Measurements from ENCODE around the gene NUAK2. TPM values are rescaled to one million over a fixed set of nuclear protein-coding genes. Genes with fewer than 3 reads are reported as not detected.

The NUAK2 gene
- total and polyA plus RNA-seq, 2 donors (not counting 3 experiments of a cell fraction or from before 2014, with no cell fraction given), result 1.8 to 2.5 TPM

- no peaks in the 10 kb centered on the region for H3K27me3 ChIP-seq (ENCODE audit: control insufficient read depth in 2 of 2, insufficient read depth in 2 of 2, low read length in 2 of 2)
- H3K4me2 ChIP-seq (ENCODE audit: insufficient read depth, low read length), result no peak overlapping the region
- no peak overlapping the region for H3K4me3 ChIP-seq (replicated peaks in 1 of 3; ENCODE audit: insufficient read depth in 1 of 3, low read depth in 1 of 3, low read length in 3 of 3)
- no TSS peak for BruUV-seq (replicated peaks)
- peaks cover 3% of the 10 kb centered on the region for H3K4me1 ChIP-seq (ENCODE audit: control insufficient read depth, extremely low read depth, insufficient read depth, low read length)
- TF ChIP-seq POLR2A (IDR thresholded peaks at IDR 0.05; ENCODE audit: low read depth, low read length), result no peak
- TF ChIP-seq CTCF (IDR thresholded peaks at IDR 0.05; ENCODE audit: extremely low read depth in 1 of 2, insufficient read depth in 1 of 2, low read depth in 1 of 2, low read length in 2 of 2), result no peak
- no peak for TF ChIP-seq GATA2 (IDR thresholded peaks at IDR 0.05; ENCODE audit: insufficient read depth, insufficient read length, low read depth, low read length)
- no peak for TF ChIP-seq MYC (IDR thresholded peaks at IDR 0.05; ENCODE audit: low read depth, low read length)
- TF ChIP-seq EZH2 (IDR thresholded peaks at IDR 0.05; ENCODE audit: borderline replicate concordance, low read depth, low read length, severe bottlenecking), result no peak
- TF ChIP-seq MAX (IDR thresholded peaks at IDR 0.05; ENCODE audit: insufficient read depth, insufficient read length), result no peak
- TF ChIP-seq JUN (IDR thresholded peaks at IDR 0.05; ENCODE audit: borderline replicate concordance, insufficient read depth, insufficient read length, low read depth), result no peak
- no peak for TF ChIP-seq FOS (IDR thresholded peaks at IDR 0.05; ENCODE audit: borderline replicate concordance, insufficient read depth, low read length)
- TF ChIP-seq POLR2AphosphoS5 (IDR thresholded peaks at IDR 0.05; ENCODE audit: insufficient read depth, low read depth, low read length), result no peak
- no peaks in the 10 kb centered on the region for H3K79me2 ChIP-seq (ENCODE audit: control insufficient read depth, insufficient read depth, low read length)
- H3K36me3 ChIP-seq (ENCODE audit: control insufficient read depth in 2 of 2, extremely low read depth in 1 of 2, insufficient read depth in 2 of 2, low read length in 2 of 2), result no peaks in the 10 kb centered on the region
- H2AFZ ChIP-seq (ENCODE audit: low read depth, low read length), result no peak overlapping the region
- CTCF ChIA-PET, result interaction anchor here (1.3 to 17.5 kb wide), 2 partner anchors 51 to 215 kb away, joined by 3 to 1536 read pairs; partner anchors contain the start of gene NUAK2
- H4K20me1 ChIP-seq (replicated peaks; ENCODE audit: control insufficient read depth, extremely low read depth, insufficient read depth, low read length), result no peaks in the 10 kb centered on the region
- dilution Hi-C loops (cut with MboI; ENCODE audit: extremely low pct_ligation_motif_present, low sequenced_read_pairs) (no loop called here), intact Hi-C loops (cut with micrococcal nuclease) (no loop called here)
- no peaks in the 10 kb centered on the region for H3K9me3 ChIP-seq (replicated peaks; ENCODE audit: control insufficient read depth, insufficient read depth, low read length)
- POLR2A ChIA-PET, result no interaction called here
- H3K9ac ChIP-seq (replicated peaks; ENCODE audit: extremely low read depth, insufficient read depth, low read length), result no peak overlapping the region
- H3K9me1 ChIP-seq (replicated peaks; ENCODE audit: control insufficient read depth, extremely low read depth, insufficient read depth, low read length), result no peaks in the 10 kb centered on the region
- no peak for FAIRE-seq
- DNase-seq (ENCODE audit: low read depth, low spot score), result no peak
- no peak overlapping the region for H3K27ac ChIP-seq (ENCODE audit: insufficient read depth, low read depth, low read length)
Measured at GRCh38 chr1:205276689-205277065, 44.9 kb downstream of the NUAK2 start.
